GM12891 (cell line): ENCODE data around the gene TMEM121B.

Experiments
- PAX5 ChIP-seq: IDR thresholded peaks from 2 replicates; pipeline ENCODE4 v1.6.1; 2011; ENCODE audit warnings: low read length, moderate library complexity, mild to moderate bottlenecking; ENCODE audit not compliant: insufficient read depth, severe bottlenecking
- POLR2A ChIP-seq: IDR thresholded peaks from 2 replicates; pipeline ENCODE4 v1.6.1; 2011; ENCODE audit warnings: low read depth, low read length, control low read depth
- POLR2AphosphoS5 ChIP-seq: IDR thresholded peaks from 2 replicates; pipeline ENCODE4 v1.6.1; 2011; ENCODE audit warnings: low read depth, low read length, control low read depth
- TAF1 ChIP-seq: IDR thresholded peaks from 2 replicates; pipeline ENCODE4 v1.6.1; 2011; ENCODE audit warnings: low read depth, low read length, control low read depth

DNA sequence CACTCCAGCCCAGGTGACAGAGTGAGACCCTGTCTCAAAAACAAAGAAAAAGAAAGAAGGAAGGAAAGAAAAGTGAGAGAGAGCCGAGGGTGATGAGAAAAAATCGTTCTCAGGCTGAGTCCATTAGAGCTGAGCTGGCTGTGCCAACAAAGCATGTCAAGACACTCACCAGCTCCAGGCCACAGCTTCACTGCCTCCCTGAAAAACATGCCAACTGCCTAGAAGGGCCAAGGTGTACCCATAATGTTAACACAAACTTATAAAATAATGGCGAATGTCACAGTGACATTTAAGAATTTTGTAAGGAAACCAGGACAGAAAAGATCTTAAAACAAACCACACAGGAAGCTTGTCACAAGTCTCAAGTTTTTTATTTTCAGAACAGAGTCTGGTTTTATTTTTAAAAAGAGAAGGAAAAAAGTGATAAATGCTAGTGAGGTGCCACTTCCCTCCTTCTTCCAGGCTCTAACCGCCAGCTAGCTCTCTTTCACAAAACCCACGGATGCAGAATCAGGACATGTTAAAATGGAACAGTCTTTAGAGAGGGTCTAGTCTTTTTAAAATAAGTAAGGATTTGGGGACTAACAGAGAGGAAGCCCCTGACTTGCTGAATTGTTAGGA, 5.1 kb downstream of the TMEM121B start:
- TF ChIP-seq POLR2A: no peak
- TF ChIP-seq POLR2AphosphoS5: no peak
- no peak for TF ChIP-seq PAX5
- no peak for TF ChIP-seq TAF1
